ENCODE measurements around the gene ROBO2. TPM values are rescaled to one million over a fixed set of nuclear protein-coding genes. Genes with fewer than 3 reads are reported as not detected.

The ROBO2 gene
- total RNA-seq, 1 experiment from 2014 or later = 0.16 TPM

- Mint-ChIP-seq H3K4me3 (ENCODE audit: unreplicated experiment) (no peak overlapping the region), H3K36me3 (ENCODE audit: insufficient read depth, unreplicated experiment) (no peaks in the 10 kb centered on the region), H3K4me1 (ENCODE audit: low read depth, unreplicated experiment) (no peaks in the 10 kb centered on the region), H3K27me3 (ENCODE audit: insufficient read depth, unreplicated experiment) (no peaks in the 10 kb centered on the region), H3K27ac (ENCODE audit: unreplicated experiment) (no peak overlapping the region), H3K9me3 (ENCODE audit: unreplicated experiment) (peaks cover 7% of the 10 kb centered on the region)
- POLR2A ChIA-PET = no interaction called here
- DNase-seq = no peak
- no TSS peak for BruUV-seq (replicated peaks)
- intact Hi-C loops (cut with micrococcal nuclease; ENCODE audit: unreplicated experiment) = no loop called here
- Histone ChIP-seq H3K4me3 (ENCODE audit: low read depth, low read length) (no peak overlapping the region), H3K36me3 (ENCODE audit: control insufficient read depth, insufficient read depth, low read length) (no peaks in the 10 kb centered on the region), H3K9me3 (no peaks in the 10 kb centered on the region), H3K27me3 (replicated peaks; ENCODE audit: control insufficient read depth, insufficient read depth, low read length) (no peaks in the 10 kb centered on the region), H3K4me1 (peaks cover 9% of the 10 kb centered on the region)
- CTCF ChIA-PET = no interaction called here
- TF ChIP-seq CTCF (IDR thresholded peaks at IDR 0.05; ENCODE audit: insufficient read depth in 1 of 2, low read depth in 1 of 2, low read length in 1 of 2, severe bottlenecking in 1 of 2, unreplicated experiment in 1 of 2) = no peak
Observed at GRCh38 chr3:77667901-77668300, 628.0 kb downstream of the ROBO2 start.

GRCh38 chr3:77668376-77668775, 628.5 kb downstream of the ROBO2 start:
- no peak overlapping the region for H3K27ac Mint-ChIP-seq (ENCODE audit: unreplicated experiment)
- no peaks in the 10 kb centered on the region for H3K9me3 ChIP-seq
- H3K27me3 Mint-ChIP-seq (ENCODE audit: insufficient read depth, unreplicated experiment) = no peaks in the 10 kb centered on the region
- POLR2A ChIA-PET = no interaction called here
- no TSS peak for BruUV-seq (replicated peaks)
- intact Hi-C loops (cut with micrococcal nuclease; ENCODE audit: unreplicated experiment) = no loop called here
- H3K9me3 Mint-ChIP-seq (ENCODE audit: unreplicated experiment) = peaks cover 2% of the 10 kb centered on the region
- CTCF ChIA-PET = no interaction called here
- H3K4me3 Mint-ChIP-seq (ENCODE audit: unreplicated experiment) = no peak overlapping the region
- no peaks in the 10 kb centered on the region for H3K36me3 Mint-ChIP-seq (ENCODE audit: insufficient read depth, unreplicated experiment)
- DNase-seq = no peak
- no peaks in the 10 kb centered on the region for H3K4me1 Mint-ChIP-seq (ENCODE audit: low read depth, unreplicated experiment)
- H3K4me1 ChIP-seq = peaks cover 12% of the 10 kb centered on the region
- no peaks in the 10 kb centered on the region for H3K36me3 ChIP-seq (ENCODE audit: control insufficient read depth, insufficient read depth, low read length)
- TF ChIP-seq CTCF (IDR thresholded peaks at IDR 0.05; ENCODE audit: insufficient read depth in 1 of 2, low read depth in 1 of 2, low read length in 1 of 2, severe bottlenecking in 1 of 2, unreplicated experiment in 1 of 2) = no peak
- no peaks in the 10 kb centered on the region for H3K27me3 ChIP-seq (replicated peaks; ENCODE audit: control insufficient read depth, insufficient read depth, low read length)
- no peak overlapping the region for H3K4me3 ChIP-seq (ENCODE audit: low read depth, low read length)

GRCh38 chr3:77672016-77672415, 632.1 kb downstream of the ROBO2 start:
- H3K27me3 ChIP-seq (replicated peaks; ENCODE audit: control insufficient read depth, insufficient read depth, low read length) = no peaks in the 10 kb centered on the region
- Mint-ChIP-seq H3K9me3 (ENCODE audit: unreplicated experiment) (peaks cover 12% of the 10 kb centered on the region), H3K4me3 (ENCODE audit: unreplicated experiment) (no peak overlapping the region), H3K4me1 (ENCODE audit: low read depth, unreplicated experiment) (no peaks in the 10 kb centered on the region), H3K36me3 (ENCODE audit: insufficient read depth, unreplicated experiment) (no peaks in the 10 kb centered on the region), H3K27ac (ENCODE audit: unreplicated experiment) (no peak overlapping the region), H3K27me3 (ENCODE audit: insufficient read depth, unreplicated experiment) (no peaks in the 10 kb centered on the region)
- no peak for TF ChIP-seq CTCF (IDR thresholded peaks at IDR 0.05; ENCODE audit: insufficient read depth in 1 of 2, low read depth in 1 of 2, low read length in 1 of 2, severe bottlenecking in 1 of 2, unreplicated experiment in 1 of 2)
- peaks cover 12% of the 10 kb centered on the region for H3K4me1 ChIP-seq
- DNase-seq = no peak
- H3K9me3 ChIP-seq = no peaks in the 10 kb centered on the region
- intact Hi-C loops (cut with micrococcal nuclease; ENCODE audit: unreplicated experiment) = no loop called here
- BruUV-seq (replicated peaks) = no TSS peak
- CTCF ChIA-PET = no interaction called here
- no peaks in the 10 kb centered on the region for H3K36me3 ChIP-seq (ENCODE audit: control insufficient read depth, insufficient read depth, low read length)
- H3K4me3 ChIP-seq (ENCODE audit: low read depth, low read length) = no peak overlapping the region
- POLR2A ChIA-PET = no interaction called here

All from Caco-2 (cell line).